Measurements from ENCODE around the gene MSLN.

DNA sequence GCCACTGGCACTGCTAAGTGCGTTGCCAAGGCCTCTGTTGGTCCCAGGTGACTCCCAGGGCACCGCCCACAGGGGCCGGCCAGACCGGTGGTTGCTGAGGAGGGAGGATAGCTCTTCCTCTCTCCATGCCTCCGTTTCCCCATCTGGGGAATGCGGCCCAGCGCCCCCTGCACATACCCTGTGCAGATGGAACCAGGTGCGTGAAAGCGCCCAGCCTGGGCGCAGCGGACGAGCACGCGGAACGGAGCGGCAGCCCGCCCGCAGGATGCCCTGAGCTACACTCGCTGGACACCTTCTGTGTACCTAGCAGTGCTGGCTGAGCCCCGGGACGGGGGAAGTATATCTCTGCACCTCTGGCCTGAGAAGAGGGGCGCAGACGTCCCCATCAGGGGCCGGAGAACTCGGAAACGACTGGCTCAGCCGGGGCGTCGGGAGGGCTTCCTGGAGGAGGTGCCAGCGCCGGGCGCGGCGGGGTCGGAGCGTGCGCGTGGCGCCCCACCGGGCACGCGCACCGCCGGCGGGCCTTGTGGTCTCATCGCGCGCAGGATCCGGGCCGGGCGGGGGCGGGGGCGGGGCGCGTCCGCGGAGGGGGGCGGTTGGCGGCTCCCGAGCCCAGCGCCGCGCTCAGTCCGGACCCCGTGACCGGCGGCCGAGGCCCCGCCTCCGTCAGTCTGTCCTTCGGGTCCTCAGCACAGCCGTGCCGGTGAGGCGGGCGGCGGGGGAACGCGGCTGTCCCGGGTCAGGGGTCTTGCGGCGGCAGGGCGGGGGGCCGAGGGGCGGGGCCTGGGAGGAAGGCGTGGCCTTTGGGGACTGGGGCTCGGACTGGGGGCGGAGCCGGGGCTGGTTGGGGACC, 33.9 kb upstream of the MSLN start, which contains the start of the genes CCDC78 and HAGHL:
- TF ChIP-seq CTCF (conservative IDR thresholded peaks at IDR 0.05; ENCODE audit: low read length) (no peak), EZH2phosphoT487 (IDR thresholded peaks at IDR 0.05; ENCODE audit: borderline replicate concordance) (no peak)

Data from Loucy (cell line).